ENCODE data around the gene CHTOP. TPM values are rescaled to one million over a fixed set of nuclear protein-coding genes. Genes with fewer than 3 reads are reported as not detected.

The CHTOP gene
- polyA plus RNA-seq, 1 of the 3 experiments (the other 2 are of a cell fraction) = 84.9 TPM

- ChIA-PET CTCF (interaction anchor here (3.8 to 8.3 kb wide), 2 partner anchors 13 to 118 kb away, joined by 13 to 62 read pairs; partner anchors contain the start of genes S100A14 and S100A16), POLR2A (no interaction called here)
- Histone ChIP-seq H3K4me2 (no peak overlapping the region), H3K4me1 (ENCODE audit: control insufficient read depth in 1 of 2, insufficient read depth in 2 of 2, low read depth in 1 of 2, low read length in 1 of 2) (peaks cover 10 to 11% of the 10 kb centered on the region in 2 experiments; a peak in 2 of 4 replicates), H3K27ac (ENCODE audit: low read depth in 2 of 2, low read length in 1 of 2) (no peak overlapping the region), H3K36me3 (replicated peaks in 1 of 2; ENCODE audit: control insufficient read depth in 1 of 2, insufficient read depth in 2 of 2, low read length in 1 of 2) (no peaks in the 10 kb centered on the region), H3K27me3 (ENCODE audit: insufficient read depth) (no peaks in the 10 kb centered on the region), H3K4me3 (ENCODE audit: low read depth in 2 of 2, low read length in 1 of 2) (no peak overlapping the region), H4K20me1 (ENCODE audit: insufficient read depth) (no peaks in the 10 kb centered on the region), H3K9me2 (no peaks in the 10 kb centered on the region), H2AFZ (ENCODE audit: low read depth) (no peak overlapping the region), H3F3A (replicated peaks; ENCODE audit: insufficient read depth) (peaks cover 11% of the 10 kb centered on the region), H3K9me3 (no peaks in the 10 kb centered on the region), H3K79me2 (ENCODE audit: insufficient read depth) (peaks cover 7% of the 10 kb centered on the region; the same call in 1 of the 2 replicates), H3K9ac (no peak overlapping the region)
- TF ChIP-seq TAF1 (IDR thresholded peaks at IDR 0.05; ENCODE audit: borderline replicate concordance, low read depth, low read length) (no peak), CHD2 (IDR thresholded peaks at IDR 0.05; ENCODE audit: low read length, partially characterized antibody) (no peak), USF2 (IDR thresholded peaks at IDR 0.05; ENCODE audit: borderline replicate concordance, low read depth, low read length) (no peak), FOSL2 (IDR thresholded peaks at IDR 0.05; ENCODE audit: borderline replicate concordance, low read depth) (no peak), JUND (IDR thresholded peaks at IDR 0.05) (no peak), SIN3A (IDR thresholded peaks at IDR 0.05; ENCODE audit: borderline replicate concordance, low read depth, low read length) (no peak), NRF1 (IDR thresholded peaks at IDR 0.05; ENCODE audit: low read depth, low read length) (no peak), FOXM1 (IDR thresholded peaks at IDR 0.05; ENCODE audit: low read depth) (no peak)
- 81% methylated on average over 3 of the region's 5 CpGs for WGBS (ENCODE audit: low lambda C conversion rate)
- no peak for DNase-seq
Observed at GRCh38 chr1:153629343-153629665, 4.6 kb upstream of the CHTOP start.

GRCh38 chr1:153629971-153630370 lies 3.9 kb upstream of the CHTOP start:
- no peaks in the 10 kb centered on the region for H3K36me3 ChIP-seq (replicated peaks in 1 of 2; ENCODE audit: control insufficient read depth in 1 of 2, insufficient read depth in 2 of 2, low read length in 1 of 2)
- POLR2A ChIA-PET = no interaction called here
- H3K27me3 ChIP-seq (ENCODE audit: insufficient read depth) = no peaks in the 10 kb centered on the region
- H3K9ac ChIP-seq = no peak overlapping the region
- H3K79me2 ChIP-seq (ENCODE audit: insufficient read depth) = peaks cover 14% of the 10 kb centered on the region
- TF ChIP-seq FOXJ3 (CRISPR knock-in tag; IDR thresholded peaks at IDR 0.05) = no peak
- no peak for TF ChIP-seq TAF1 (IDR thresholded peaks at IDR 0.05; ENCODE audit: borderline replicate concordance, low read depth, low read length)
- TF ChIP-seq EP300 (IDR thresholded peaks at IDR 0.05; ENCODE audit: borderline replicate concordance in 1 of 2, low read depth in 1 of 2, low read length in 1 of 2) = no peak
- TF ChIP-seq SIN3A (IDR thresholded peaks at IDR 0.05; ENCODE audit: borderline replicate concordance, low read depth, low read length) = no peak
- H3K4me3 ChIP-seq (ENCODE audit: low read depth in 2 of 2, low read length in 1 of 2) = no peak overlapping the region
- H4K20me1 ChIP-seq (ENCODE audit: insufficient read depth) = peaks cover 2% of the 10 kb centered on the region; the same call in 1 of the 2 replicates
- no peak overlapping the region for H3K4me2 ChIP-seq
- no peak overlapping the region for H3K27ac ChIP-seq (ENCODE audit: low read depth in 2 of 2, low read length in 1 of 2)
- H3K9me2 ChIP-seq = no peaks in the 10 kb centered on the region
- DNase-seq = no peak
- H3F3A ChIP-seq (replicated peaks; ENCODE audit: insufficient read depth) = peaks cover 12% of the 10 kb centered on the region
- CTCF ChIA-PET = interaction anchor here (8.3 kb wide), 1 partner anchor 14 kb away, joined by 62 read pairs; the partner anchor contains the start of genes S100A14 and S100A16
- WGBS (ENCODE audit: low lambda C conversion rate) = 100% methylated on average over 1 of the region's 1 CpG
- peaks cover 10 to 11% of the 10 kb centered on the region in 2 experiments; a peak in 2 of 4 replicates for H3K4me1 ChIP-seq (ENCODE audit: control insufficient read depth in 1 of 2, insufficient read depth in 2 of 2, low read depth in 1 of 2, low read length in 1 of 2)
- H2AFZ ChIP-seq (ENCODE audit: low read depth) = no peak overlapping the region
- no peaks in the 10 kb centered on the region for H3K9me3 ChIP-seq

- H3K9ac ChIP-seq = no peak overlapping the region
- H3F3A ChIP-seq (replicated peaks; ENCODE audit: insufficient read depth) = peaks cover 12% of the 10 kb centered on the region
- H3K9me3 ChIP-seq = no peaks in the 10 kb centered on the region
- CTCF ChIA-PET = interaction anchor here (0.6 to 8.3 kb wide), 2 partner anchors 15 to 119 kb away, joined by 3 to 62 read pairs; partner anchors contain the start of genes S100A14 and S100A16
- no peaks in the 10 kb centered on the region for H3K27me3 ChIP-seq (ENCODE audit: insufficient read depth)
- H3K79me2 ChIP-seq (ENCODE audit: insufficient read depth) = peaks cover 18% of the 10 kb centered on the region
- H3K4me1 ChIP-seq (ENCODE audit: control insufficient read depth in 1 of 2, insufficient read depth in 2 of 2, low read depth in 1 of 2, low read length in 1 of 2) = peaks cover 10 to 11% of the 10 kb centered on the region in 2 experiments; a peak in 2 of 4 replicates
- 93% methylated on average over 7 of the region's 7 CpGs for WGBS (ENCODE audit: low lambda C conversion rate)
- H3K4me3 ChIP-seq (ENCODE audit: low read depth in 2 of 2, low read length in 1 of 2) = no peak overlapping the region
- POLR2A ChIA-PET = no interaction called here
- H4K20me1 ChIP-seq (ENCODE audit: insufficient read depth) = peaks cover 3% of the 10 kb centered on the region; the same call in 1 of the 2 replicates
- TF ChIP-seq FOSL2 (IDR thresholded peaks at IDR 0.05; ENCODE audit: borderline replicate concordance, low read depth) = no peak
- no peak for TF ChIP-seq USF2 (IDR thresholded peaks at IDR 0.05; ENCODE audit: borderline replicate concordance, low read depth, low read length)
- no peak for TF ChIP-seq MEF2A (IDR thresholded peaks at IDR 0.05; ENCODE audit: borderline replicate concordance, low read depth)
- no peak for TF ChIP-seq SMC3 (IDR thresholded peaks at IDR 0.05; ENCODE audit: low read depth, low read length)
- H2AFZ ChIP-seq (ENCODE audit: low read depth) = no peak overlapping the region
- no peak for DNase-seq
- no peak overlapping the region for H3K4me2 ChIP-seq
- no peak overlapping the region for H3K27ac ChIP-seq (ENCODE audit: low read depth in 2 of 2, low read length in 1 of 2)
- H3K36me3 ChIP-seq (replicated peaks in 1 of 2; ENCODE audit: control insufficient read depth in 1 of 2, insufficient read depth in 2 of 2, low read length in 1 of 2) = peaks cover 0 to under 1% of the 10 kb centered on the region in 2 experiments
- no peaks in the 10 kb centered on the region for H3K9me2 ChIP-seq
Observed at GRCh38 chr1:153630384-153630783, 3.5 kb upstream of the CHTOP start.
